HL-60 (cell line): ENCODE data around the gene RAD51.

Experiments used
- DNase-seq, 2 experiments: peaks; one replicate each; pipeline ENCODE4 v3.0.0-alpha.2; 2010 to 2020; ENCODE audit warnings: low read depth in 1 of 2, low spot score in 1 of 2
- H3K27ac ChIP-seq: fragments of 250-450 bp; sonication (Bioruptor Pico); replicated peaks from 2 replicates; pipeline ENCODE4 v1.5.1; 2020; ENCODE audit warnings: mild to moderate bottlenecking, moderate library complexity
- H3K27me3 ChIP-seq: fragments of 250-450 bp; sonication (Bioruptor Pico); 2 replicates; pipeline ENCODE4 v1.5.1; 2021; ENCODE audit warnings: mild to moderate bottlenecking, moderate library complexity; ENCODE audit not compliant: insufficient read depth, poor library complexity, severe bottlenecking
- H3K4me3 ChIP-seq: replicated peaks from 2 replicates; pipeline ENCODE4 v1.5.1; 2011; ENCODE audit warnings: mild to moderate bottlenecking, control low read depth, low read length; ENCODE audit not compliant: insufficient read depth
- CTCF ChIP-seq: IDR thresholded peaks from one replicate; pipeline ENCODE4 v1.5.1; 2011; ENCODE audit warnings: low read length, control low read depth, inconsistent platforms; ENCODE audit not compliant: insufficient read depth
- GABPA ChIP-seq: IDR thresholded peaks from 2 replicates; pipeline ENCODE4 v1.6.1; 2012; ENCODE audit warnings: low read depth
- POLR2AphosphoS5 ChIP-seq: IDR thresholded peaks from 2 replicates; pipeline ENCODE4 v1.6.1; 2012; ENCODE audit warnings: low read depth
- REST ChIP-seq: IDR thresholded peaks from 2 replicates; pipeline ENCODE4 v1.6.1; 2012; ENCODE audit warnings: low read depth; ENCODE audit not compliant: insufficient replicate concordance
- SPI1 ChIP-seq: IDR thresholded peaks from 2 replicates; pipeline ENCODE4 v1.6.1; 2012; ENCODE audit warnings: low read depth, mild to moderate bottlenecking, borderline replicate concordance

Gene RAD51

GRCh38 chr15:40755812-40756208 is 60.8 kb downstream of the RAD51 start:
- TF ChIP-seq POLR2AphosphoS5 (no peak), GABPA (no peak), SPI1 (no peak), REST (no peak), CTCF (no peak)
- Histone ChIP-seq H3K27ac (peak overlapping the region; percentile 94), H3K27me3 (no peaks in the 10 kb centered on the region), H3K4me3 (no peak overlapping the region)
- DNase-seq, result no peak

GRCh38 chr15:40756938-40757337 is 62.0 kb downstream of the RAD51 start:
- no peak overlapping the region for H3K27ac ChIP-seq
- H3K27me3 ChIP-seq, result no peaks in the 10 kb centered on the region

GRCh38 chr15:40759961-40760360 is 65.0 kb downstream of the RAD51 start:
- H3K27me3 ChIP-seq, result no peaks in the 10 kb centered on the region
- no peak for DNase-seq
- no peak for TF ChIP-seq POLR2AphosphoS5
- no peak for TF ChIP-seq SPI1
- TF ChIP-seq REST, result no peak
- no peak for TF ChIP-seq GABPA
- no peak for TF ChIP-seq CTCF
- no peak overlapping the region for H3K4me3 ChIP-seq
- H3K27ac ChIP-seq, result no peak overlapping the region

More at GRCh38 chr15:40756938-40757337, 62.0 kb downstream of the RAD51 start:
- TF ChIP-seq REST (no peak), SPI1 (no peak)
- no peak overlapping the region for H3K4me3 ChIP-seq
- no peak for DNase-seq
